Measurements from ENCODE around the gene FARS2.
"Not testable (repeated sequence)": the region's sequence is repeated elsewhere in the genome, so short reads cannot be mapped to it uniquely, and the experiment has no call there.

The FARS2 gene

DNA sequence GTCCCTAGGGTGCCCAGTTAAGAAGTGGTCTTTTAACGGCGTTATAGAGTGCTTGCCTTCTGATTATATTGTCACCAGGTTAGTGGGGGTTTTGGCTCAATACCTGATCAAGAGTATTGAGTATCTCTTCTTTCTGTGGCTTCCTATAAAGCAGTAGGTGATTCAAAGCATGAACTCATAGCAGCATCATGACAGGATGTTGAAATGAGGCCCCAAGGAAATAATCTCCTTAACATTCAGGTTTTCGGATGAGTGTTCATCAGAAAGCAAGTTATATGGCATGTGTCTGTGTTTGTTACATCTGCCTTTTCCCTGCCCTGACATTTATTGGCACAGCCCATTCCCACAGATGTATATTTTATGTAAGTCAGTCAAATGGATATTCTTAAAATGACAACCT is 301.0 kb downstream of the FARS2 start:
- H3K4me3 ChIP-seq (ENCODE audit: low read depth, low read length) = no peak overlapping the region
- no peak for DNase-seq (ENCODE audit: low read depth)
- TF ChIP-seq, protein P1, sequence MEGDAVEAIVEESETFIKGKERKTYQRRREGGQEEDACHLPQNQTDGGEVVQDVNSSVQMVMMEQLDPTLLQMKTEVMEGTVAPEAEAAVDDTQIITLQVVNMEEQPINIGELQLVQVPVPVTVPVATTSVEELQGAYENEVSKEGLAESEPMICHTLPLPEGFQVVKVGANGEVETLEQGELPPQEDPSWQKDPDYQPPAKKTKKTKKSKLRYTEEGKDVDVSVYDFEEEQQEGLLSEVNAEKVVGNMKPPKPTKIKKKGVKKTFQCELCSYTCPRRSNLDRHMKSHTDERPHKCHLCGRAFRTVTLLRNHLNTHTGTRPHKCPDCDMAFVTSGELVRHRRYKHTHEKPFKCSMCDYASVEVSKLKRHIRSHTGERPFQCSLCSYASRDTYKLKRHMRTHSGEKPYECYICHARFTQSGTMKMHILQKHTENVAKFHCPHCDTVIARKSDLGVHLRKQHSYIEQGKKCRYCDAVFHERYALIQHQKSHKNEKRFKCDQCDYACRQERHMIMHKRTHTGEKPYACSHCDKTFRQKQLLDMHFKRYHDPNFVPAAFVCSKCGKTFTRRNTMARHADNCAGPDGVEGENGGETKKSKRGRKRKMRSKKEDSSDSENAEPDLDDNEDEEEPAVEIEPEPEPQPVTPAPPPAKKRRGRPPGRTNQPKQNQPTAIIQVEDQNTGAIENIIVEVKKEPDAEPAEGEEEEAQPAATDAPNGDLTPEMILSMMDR (conservative IDR thresholded peaks at IDR 0.05; ENCODE audit: low read depth, low read length) = no peak

DNA sequence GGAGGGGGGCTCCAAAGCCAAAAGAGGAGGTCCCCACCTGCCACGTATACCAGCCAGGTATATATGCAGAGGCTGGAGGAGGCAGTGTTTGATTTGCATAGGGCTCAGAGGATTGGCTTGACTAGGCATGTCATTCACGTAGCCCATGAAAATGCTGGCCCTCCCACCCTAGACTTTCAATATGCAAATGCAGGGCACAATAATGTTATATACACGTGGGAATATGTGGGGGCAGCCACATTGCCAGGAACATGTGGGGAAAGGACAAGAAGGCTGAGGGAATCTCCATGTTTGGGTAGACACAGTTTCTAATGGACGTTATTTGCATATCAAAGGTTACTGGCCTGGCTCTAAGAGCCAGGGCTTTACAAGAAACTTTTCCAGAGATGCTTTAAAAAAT is 301.8 kb downstream of the FARS2 start:
- no peak overlapping the region for H3K4me3 ChIP-seq (ENCODE audit: low read depth, low read length)
- TF ChIP-seq, protein P1 (conservative IDR thresholded peaks at IDR 0.05; ENCODE audit: low read depth, low read length) = no peak
- no peak for DNase-seq (ENCODE audit: low read depth)

- not testable (repeated sequence) for H3K4me3 ChIP-seq (ENCODE audit: low read depth, low read length); DNase-seq (ENCODE audit: low read depth)
Observed at GRCh38 chr6:5564746-5565145, 303.4 kb downstream of the FARS2 start.

- no peak overlapping the region for H3K4me3 ChIP-seq (ENCODE audit: low read depth, low read length)
- DNase-seq (ENCODE audit: low read depth) = no peak
- TF ChIP-seq, protein P1 (conservative IDR thresholded peaks at IDR 0.05; ENCODE audit: low read depth, low read length) = no peak
Observed at GRCh38 chr6:5565971-5566370, 304.7 kb downstream of the FARS2 start.

DNA sequence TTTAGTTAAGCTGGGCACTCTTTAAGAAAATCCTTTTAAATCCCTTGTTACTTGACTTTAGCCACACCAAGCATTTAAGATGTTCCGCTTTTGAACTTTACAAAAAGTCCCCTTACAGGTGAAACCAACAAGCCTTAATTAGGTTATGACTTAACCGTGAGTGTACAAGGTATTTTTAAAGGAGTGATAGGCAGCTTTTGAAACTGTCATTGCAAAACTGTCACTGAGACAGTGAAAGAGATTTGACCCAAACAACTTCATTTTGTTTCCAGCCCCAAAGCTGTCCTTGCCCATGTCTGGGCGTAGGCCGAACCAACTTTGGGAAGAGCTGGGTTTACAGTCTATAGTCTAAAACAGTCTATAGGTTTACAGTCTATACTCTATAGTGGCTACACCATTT is 305.4 kb downstream of the FARS2 start:
- DNase-seq (ENCODE audit: low read depth) = no peak
- no peak overlapping the region for H3K4me3 ChIP-seq (ENCODE audit: low read depth, low read length)
- TF ChIP-seq, protein P1 (conservative IDR thresholded peaks at IDR 0.05; ENCODE audit: low read depth, low read length) = no peak

DNA sequence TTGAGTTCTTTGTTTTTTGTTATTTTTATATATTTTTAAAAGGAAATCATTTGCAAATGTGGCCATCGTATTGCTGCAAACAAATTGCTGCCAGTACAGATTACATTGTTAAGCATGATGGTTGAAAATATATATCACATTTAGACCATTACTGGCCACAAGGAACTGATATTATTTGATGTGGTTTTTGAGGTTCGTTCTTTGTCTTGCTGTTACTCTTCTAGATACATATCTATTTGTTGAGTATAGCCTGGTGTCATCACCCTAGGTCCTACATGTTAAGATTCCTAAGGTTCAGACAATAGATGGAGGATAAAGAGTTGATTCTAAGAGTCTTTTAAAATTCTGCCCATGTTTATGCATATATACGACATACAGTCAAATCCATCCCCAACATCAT is 306.0 kb downstream of the FARS2 start:
- TF ChIP-seq, protein P1 (conservative IDR thresholded peaks at IDR 0.05; ENCODE audit: low read depth, low read length) = no peak
- no peak for DNase-seq (ENCODE audit: low read depth)
- no peak overlapping the region for H3K4me3 ChIP-seq (ENCODE audit: low read depth, low read length)

DNA sequence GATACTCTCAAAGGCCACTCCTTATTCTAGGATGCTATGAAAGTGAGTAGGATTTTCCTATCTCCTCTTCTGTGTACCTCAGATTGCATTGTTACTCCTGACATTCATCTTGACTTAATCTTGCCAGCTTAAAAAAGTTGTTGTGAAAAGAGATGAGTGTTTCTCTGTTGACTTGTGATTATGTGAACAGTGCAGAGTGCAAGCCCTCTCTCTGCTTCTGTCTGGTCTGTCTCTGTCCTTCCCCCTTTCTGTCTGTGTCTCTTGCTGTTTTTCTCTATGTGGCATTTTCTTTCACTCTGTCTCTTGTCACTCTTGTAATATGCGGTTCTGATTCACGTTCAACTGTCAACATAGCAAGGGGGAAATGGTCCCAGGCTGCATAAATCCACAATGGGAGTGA is 306.6 kb downstream of the FARS2 start:
- no peak overlapping the region for H3K4me3 ChIP-seq (ENCODE audit: low read depth, low read length)
- TF ChIP-seq, protein P1 (conservative IDR thresholded peaks at IDR 0.05; ENCODE audit: low read depth, low read length) = no peak
- DNase-seq (ENCODE audit: low read depth) = no peak

DNA sequence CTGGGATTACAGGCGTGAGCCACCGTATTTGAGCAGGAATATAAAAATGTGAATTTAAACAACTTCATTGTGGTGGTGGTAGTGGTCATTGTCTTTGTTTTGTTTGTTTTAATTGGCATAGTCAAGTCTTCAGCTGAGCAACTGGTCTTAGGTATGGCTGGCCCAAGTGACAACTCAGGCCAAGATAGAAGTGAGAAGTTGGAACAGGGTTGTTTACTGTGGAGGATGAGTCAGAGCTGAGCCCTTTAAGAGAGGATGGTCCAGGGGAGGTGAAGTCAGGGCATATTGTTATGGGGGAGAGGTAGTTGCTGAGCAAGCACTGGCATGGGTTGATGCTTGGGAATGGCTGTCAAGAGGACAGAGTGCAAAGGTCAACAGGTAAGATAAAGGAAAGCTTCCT is 308.2 kb downstream of the FARS2 start:
- peak; percentile 37 for DNase-seq (ENCODE audit: low read depth)
- no peak overlapping the region for H3K4me3 ChIP-seq (ENCODE audit: low read depth, low read length)
- TF ChIP-seq, protein P1 (conservative IDR thresholded peaks at IDR 0.05; ENCODE audit: low read depth, low read length) = no peak
